Heart left ventricle (tissue), 16 donors: ENCODE results near the gene CNTD1. TPM values are rescaled to one million over a fixed set of nuclear protein-coding genes. Genes with fewer than 3 reads are reported as not detected.

Experiments used
- ATAC-seq, 4 donors: fragments of 200-7000 bp; cut with Tn5 transposase; one replicate each; pipeline ENCODE4 v1.9.1; 2020 to 2022; ENCODE audit warnings: moderate library complexity in 4 of 4, mild to moderate bottlenecking in 3 of 4, moderate number of reproducible peaks in 1 of 4
- DNase-seq, 5 donors: peaks; one replicate each; pipeline ENCODE4 v3.0.0-alpha.2; 2020
- H3K27ac ChIP-seq, 12 donors: fragments of 200-600 bp; sonication (generic) in 4 of 12; one replicate each; pipeline versions ENCODE4 v1.5.0 to v1.8.0; 2016 to 2022; ENCODE audit warnings: mild to moderate bottlenecking in 2 of 12
- H3K27me3 ChIP-seq, 9 donors: fragments of 200-600 bp; sonication (generic) in 2 of 9; one replicate each; pipeline versions ENCODE4 v1.5.1 to v1.8.0; 2016 to 2022; ENCODE audit warnings: mild to moderate bottlenecking in 3 of 9
- H3K36me3 ChIP-seq, 9 donors: fragments of 200-600 bp; sonication (generic) in 2 of 9; one replicate each; pipeline versions ENCODE4 v1.5.0 to v1.8.0; 2018 to 2022; ENCODE audit warnings: mild to moderate bottlenecking in 2 of 9
- H3K4me1 ChIP-seq, 12 donors: fragments of 200-600 bp; sonication (generic) in 4 of 12; one replicate each; pipeline versions ENCODE4 v1.5.0 to v1.8.0; 2016 to 2022; ENCODE audit warnings: mild to moderate bottlenecking in 3 of 12
- H3K4me3 ChIP-seq, 12 donors: fragments of 200-600 bp; sonication (generic) in 4 of 12; one replicate each; pipeline versions ENCODE4 v1.5.0 to v1.8.0; 2017 to 2022; ENCODE audit warnings: mild to moderate bottlenecking in 9 of 12, moderate library complexity in 4 of 12
- H3K9me3 ChIP-seq, 12 donors: fragments of 200-600 bp; sonication (generic) in 4 of 12; one replicate each; pipeline versions ENCODE4 v1.5.0 to v1.8.0; 2016 to 2022; ENCODE audit warnings: mild to moderate bottlenecking in 1 of 12
- CTCF ChIP-seq, 12 donors: fragments of 200-600 bp; sonication (generic) in 4 of 12; IDR thresholded peaks; one replicate each; pipeline versions ENCODE4 v1.5.0 to v1.8.0; 2018 to 2022; ENCODE audit warnings: antibody characterized with exemption in 12 of 12, mild to moderate bottlenecking in 5 of 12
- POLR2A ChIP-seq, 2 donors: fragments of 450-650 bp; IDR thresholded peaks; one replicate each; pipeline ENCODE4 v1.6.1; 2017; ENCODE audit warnings: antibody characterized with exemption in 2 of 2, mild to moderate bottlenecking in 2 of 2, moderate library complexity in 2 of 2
- WGBS, 4 donors: extraction: QIAGEN DNeasy Blood & Tissue Kit in 2 of 4; methylation state at CpG; one replicate each; pipeline versions ENCODE4 v1.1.5 to v1.1.7; 2013 to 2018; 5-methylcytosine and 5-hydroxymethylcytosine counted together
- intact Hi-C, 10 donors: fragments of 100-400 bp; cut with DNase I; formaldehyde crosslinking; loops; one replicate each; pipeline versions ENCODE4 v1.11.1 to v1.14.2; 2022
- microRNA-seq, 4 donors: library from miRNA; unstranded; fragments of <30 nt; microRNA quantifications; one replicate each; pipeline versions ENCODE4 to v1.2.0, GENCODE V29; 2017 to 2020
- polyA plus RNA-seq, 2 donors: library from polyadenylated mRNA; stranded (reverse); fragments of 200-250 nt; gene quantifications; one replicate each; pipeline ENCODE4 v1.2.3, GENCODE V29; 2013
- total RNA-seq, 9 donors: library from RNA; depleted of rRNA in 2 of 9; stranded (reverse); fragments of >200 nt in 2 of 9; fragmentation: NEBNext Ultra II Directional in 3 of 9; extraction: Animal tissue kit (Norgen Biotek cat#: 25700) in 3 of 9; gene quantifications; one replicate each; pipeline versions ENCODE4 v1.1.0 to v1.2.4, GENCODE V29; 2016 to 2023
- donor health status: ischemic (EF 13 %, LVEDD 7.1; RV severe dilation, severe dysfunction).
- donor health status: healthy with polysubstance abuse.
- donor health status: DM: no; HTN: yes; CAD: no.
- donor health status: DM: no; HTN: no; CAD: no.
- donor health status: ischemic (EF 25% LVEDD 6.9; RV normal size, moderate dysfunction).
- donor health status: ischemic (EF 25% LVEDD 5.7; RV mildly dilated, moderate dysfunction).
- donor health status: healthy.
- donor health status: DM: yes; HTN: yes; CAD: no.
- donor health status: ischemic (EF 35%, LVEDD 5.7; RV mildly dilated, moderate dysfunction).
- donor health status: nonischemic (EF 11% LVEDD 7.7; RV severe dilation, severe dysfunction).
- donor health status: DM: yes; HTN: yes; CAD: no.
- donor health status: PGD.
- donor health status: ischemic (EF 29% LVEDD 5.4; RV normal size, mild dysfunction).
- donor health status: nonischemic (EF 23%, LVEDD 6.1; RV moderate dilation, normal function).

Gene CNTD1
- total and polyA plus RNA-seq, 11 donors, result 0.10 to 0.38 TPM; not detected in 9

- intact Hi-C loops, result no loop called here
- ATAC-seq, result no peak
Observed at GRCh38 chr17:42857389-42857788, 58.7 kb downstream of the CNTD1 start.

More at GRCh38 chr17:42857389-42857788, 58.7 kb downstream of the CNTD1 start:
- H3K27ac ChIP-seq, result peak overlapping the region in 1 of 12 donors; percentile 15
- H3K4me1 ChIP-seq, result peaks cover 0 to 14% (median 0%) of the 10 kb centered on the region in 12 donors
- no peaks in the 10 kb centered on the region for H3K9me3 ChIP-seq
- TF ChIP-seq POLR2A (IDR thresholded peaks at IDR 0.05) (no peak), CTCF (IDR thresholded peaks at IDR 0.05) (no peak)
- H3K4me3 ChIP-seq, result no peak overlapping the region
- peak in 1 of 5 donors; percentile 4 for DNase-seq
- H3K27me3 ChIP-seq, result peaks cover 0 to 4% (median 0%) of the 10 kb centered on the region in 9 donors
- no peaks in the 10 kb centered on the region for H3K36me3 ChIP-seq
- WGBS, 4 donors, result 79 to 95% (median 91%) methylated on average over 1 of the region's 1 CpG

Small RNAs within 50 kb of the gene (microRNA-seq; reads per million reads assigned to microRNA genes)
- 0 reads per million in 4 donors for gene MIR6781

Other genes starting within 250 kb of the CNTD1 start
- 1 to 10 TPM in 3 of 9 donors, under 1 TPM in 5, not detected in 1; 0.32 to 1.7 (median 0.97) TPM for gene HSD17B1, start 245.9 kb upstream of the CNTD1 start, total RNA-seq
- 1 to 10 TPM; 1.2 to 1.8 TPM for gene HSD17B1, start 245.9 kb upstream of the CNTD1 start, polyA plus RNA-seq
- gene COASY, start 236.7 kb upstream of the CNTD1 start, total RNA-seq, result 10 to 100 TPM; 24.3 to 50.4 (median 33.2) TPM
- 10 to 100 TPM; 37.5 to 59.1 TPM for gene COASY, start 236.7 kb upstream of the CNTD1 start, polyA plus RNA-seq
- 10 to 100 TPM; 48.1 to 76.2 (median 57.9) TPM for gene MLX, start 231.8 kb upstream of the CNTD1 start, total RNA-seq
- gene MLX, start 231.8 kb upstream of the CNTD1 start, polyA plus RNA-seq, result 10 to 100 TPM; 53.1 to 71.7 TPM
- gene PSMC3IP, start 221.1 kb upstream of the CNTD1 start, total RNA-seq, result 1 to 10 TPM in 7 of 9 donors, under 1 TPM in 2; 0.71 to 4.1 (median 2.0) TPM
- gene PSMC3IP, start 221.1 kb upstream of the CNTD1 start, polyA plus RNA-seq, result 1 to 10 TPM; 2.1 to 2.9 TPM
- 10 to 100 TPM; 21.3 to 39.0 (median 28.3) TPM for gene RETREG3, start 189.5 kb upstream of the CNTD1 start, total RNA-seq
- 10 to 100 TPM; 12.2 to 16.8 TPM for gene RETREG3, start 189.5 kb upstream of the CNTD1 start, polyA plus RNA-seq
- gene TUBG1, start 189.2 kb upstream of the CNTD1 start, total RNA-seq, result 10 to 100 TPM; 31.5 to 80.1 (median 49.3) TPM
- 100 to 1,000 TPM in 1 of 2 donors, 10 to 100 TPM in 1; 46.4 to 112 TPM for gene TUBG1, start 189.2 kb upstream of the CNTD1 start, polyA plus RNA-seq
- 10 to 100 TPM; 11.0 to 28.2 (median 16.7) TPM for gene TUBG2, start 139.6 kb upstream of the CNTD1 start, total RNA-seq
- gene TUBG2, start 139.6 kb upstream of the CNTD1 start, polyA plus RNA-seq, result 10 to 100 TPM in 1 of 2 donors, 1 to 10 TPM in 1; 8.6 to 15.3 TPM
- gene PLEKHH3, start 121.9 kb upstream of the CNTD1 start, total RNA-seq, result 10 to 100 TPM; 17.8 to 25.9 (median 23.6) TPM
- 10 to 100 TPM; 19.5 to 19.9 TPM for gene PLEKHH3, start 121.9 kb upstream of the CNTD1 start, polyA plus RNA-seq
- 1 to 10 TPM; 1.2 to 3.1 (median 2.1) TPM for gene CCR10, start 117.0 kb upstream of the CNTD1 start, total RNA-seq
- gene CCR10, start 117.0 kb upstream of the CNTD1 start, polyA plus RNA-seq, result 1 to 10 TPM; 1.1 to 2.1 TPM
- gene CNTNAP1, start 116.3 kb upstream of the CNTD1 start, total RNA-seq, result 10 to 100 TPM in 1 of 9 donors, 1 to 10 TPM in 8; 1.3 to 17.9 (median 3.1) TPM
- 1 to 10 TPM; 2.2 to 4.3 TPM for gene CNTNAP1, start 116.3 kb upstream of the CNTD1 start, polyA plus RNA-seq
- gene EZH1, start 53.8 kb upstream of the CNTD1 start, total RNA-seq, result 10 to 100 TPM; 29.7 to 50.2 (median 41.5) TPM
- gene EZH1, start 53.8 kb upstream of the CNTD1 start, polyA plus RNA-seq, result 10 to 100 TPM; 18.8 to 23.8 TPM
- 10 to 100 TPM; 31.2 to 58.3 (median 39.7) TPM for gene RAMP2, start 37.6 kb upstream of the CNTD1 start, total RNA-seq
- 10 to 100 TPM; 33.1 to 82.0 TPM for gene RAMP2, start 37.6 kb upstream of the CNTD1 start, polyA plus RNA-seq
- 10 to 100 TPM; 32.7 to 50.4 (median 37.9) TPM for gene VPS25, start 25.4 kb upstream of the CNTD1 start, total RNA-seq
- gene VPS25, start 25.4 kb upstream of the CNTD1 start, polyA plus RNA-seq, result 10 to 100 TPM; 33.1 to 88.4 TPM
- 1 to 10 TPM in 1 of 9 donors, not detected in 8; 1.2 TPM for gene WNK4, start 18.3 kb upstream of the CNTD1 start, total RNA-seq
- not detected for gene WNK4, start 18.3 kb upstream of the CNTD1 start, polyA plus RNA-seq
- 10 to 100 TPM; 56.2 to 97.1 (median 71.8) TPM for gene COA3, start 157 bp upstream of the CNTD1 start, total RNA-seq
- 100 to 1,000 TPM; 110 to 136 TPM for gene COA3, start 157 bp upstream of the CNTD1 start, polyA plus RNA-seq
- 10 to 100 TPM; 70.8 to 94.9 (median 79.8) TPM for gene BECN1, start 25.4 kb downstream of the CNTD1 start, total RNA-seq
- 10 to 100 TPM; 29.9 to 91.9 TPM for gene BECN1, start 25.4 kb downstream of the CNTD1 start, polyA plus RNA-seq
- 100 to 1,000 TPM in 1 of 9 donors, 10 to 100 TPM in 8; 59.7 to 105 (median 67.7) TPM for gene PSME3, start 34.5 kb downstream of the CNTD1 start, total RNA-seq
- gene PSME3, start 34.5 kb downstream of the CNTD1 start, polyA plus RNA-seq, result 100 to 1,000 TPM in 1 of 2 donors, 10 to 100 TPM in 1; 47.4 to 157 TPM
- under 1 TPM; 0.21 to 0.88 (median 0.44) TPM for gene AOC2, start 45.7 kb downstream of the CNTD1 start, total RNA-seq
- under 1 TPM; 0.23 to 0.50 TPM for gene AOC2, start 45.7 kb downstream of the CNTD1 start, polyA plus RNA-seq
- gene AOC3, start 52.3 kb downstream of the CNTD1 start, total RNA-seq, result 10 to 100 TPM in 4 of 9 donors, 1 to 10 TPM in 5; 3.9 to 55.4 (median 9.2) TPM
- gene AOC3, start 52.3 kb downstream of the CNTD1 start, polyA plus RNA-seq, result 10 to 100 TPM; 10.2 to 11.8 TPM
- gene G6PC1, start 101.9 kb downstream of the CNTD1 start, total RNA-seq, result not detected
- gene G6PC1, start 101.9 kb downstream of the CNTD1 start, polyA plus RNA-seq, result not detected
- 10 to 100 TPM; 19.5 to 33.3 (median 26.2) TPM for gene AARSD1, start 165.6 kb downstream of the CNTD1 start, total RNA-seq
- 10 to 100 TPM; 45.5 to 66.3 TPM for gene AARSD1, start 165.6 kb downstream of the CNTD1 start, polyA plus RNA-seq
- 10 to 100 TPM; 24.6 to 48.4 (median 41.2) TPM for gene PTGES3L, start 181.2 kb downstream of the CNTD1 start, total RNA-seq
- gene PTGES3L, start 181.2 kb downstream of the CNTD1 start, polyA plus RNA-seq, result 10 to 100 TPM; 41.5 to 58.0 TPM
- gene RUNDC1, start 181.7 kb downstream of the CNTD1 start, total RNA-seq, result 10 to 100 TPM in 8 of 9 donors, 1 to 10 TPM in 1; 9.8 to 15.9 (median 11.4) TPM
- 10 to 100 TPM in 1 of 2 donors, 1 to 10 TPM in 1; 5.5 to 14.4 TPM for gene RUNDC1, start 181.7 kb downstream of the CNTD1 start, polyA plus RNA-seq
- gene RPL27, start 199.6 kb downstream of the CNTD1 start, total RNA-seq, result 100 to 1,000 TPM; 477 to 796 (median 664) TPM
- 1,000 to 10,000 TPM; 1,976 to 2,590 TPM for gene RPL27, start 199.6 kb downstream of the CNTD1 start, polyA plus RNA-seq
- 10 to 100 TPM in 8 of 9 donors, 1 to 10 TPM in 1; 8.4 to 66.7 (median 11.9) TPM for gene IFI35, start 207.9 kb downstream of the CNTD1 start, total RNA-seq
- gene IFI35, start 207.9 kb downstream of the CNTD1 start, polyA plus RNA-seq, result 10 to 100 TPM in 1 of 2 donors, 1 to 10 TPM in 1; 9.2 to 12.5 TPM
- 100 to 1,000 TPM in 5 of 9 donors, 10 to 100 TPM in 4; 69.7 to 138 (median 108) TPM for gene VAT1, start 223.5 kb downstream of the CNTD1 start, total RNA-seq
- 10 to 100 TPM; 64.5 to 91.2 TPM for gene VAT1, start 223.5 kb downstream of the CNTD1 start, polyA plus RNA-seq
- 1 to 10 TPM in 2 of 9 donors, under 1 TPM in 7; 0.29 to 1.6 (median 0.56) TPM for gene RND2, start 226.4 kb downstream of the CNTD1 start, total RNA-seq
- under 1 TPM; 0.10 to 0.95 TPM for gene RND2, start 226.4 kb downstream of the CNTD1 start, polyA plus RNA-seq